Left lung (tissue), 10 donors: ENCODE measurements around the gene LAMB3. TPM values are rescaled to one million over a fixed set of nuclear protein-coding genes. Genes with fewer than 3 reads are reported as not detected.

Experiments used
- ATAC-seq: fragments of 200-7000 bp; cut with Tn5 transposase; one replicate; pipeline ENCODE4 v1.9.1; 2020; ENCODE audit warnings: moderate library complexity
- DNase-seq, 4 donors: peaks; one replicate each; pipeline ENCODE4 v3.0.0-alpha.2; 2013 to 2020
- H3K27ac ChIP-seq, 2 donors: fragments of 200-600 bp; sonication (generic) in 1 of 2; one replicate each; pipeline versions ENCODE4 v1.5.0 to v1.8.0; 2020 to 2021
- H3K27me3 ChIP-seq, 2 donors: fragments of 200-600 bp; sonication (generic) in 1 of 2; one replicate each; pipeline versions ENCODE4 v1.5.0 to v1.8.0; 2020 to 2021
- H3K36me3 ChIP-seq, 2 donors: fragments of 200-600 bp; sonication (generic) in 1 of 2; one replicate each; pipeline versions ENCODE4 v1.5.0 to v1.8.0; 2020 to 2021
- H3K4me1 ChIP-seq, 2 donors: fragments of 200-600 bp; one replicate each; pipeline ENCODE4 v1.8.0; 2021
- H3K4me3 ChIP-seq, 2 donors: fragments of 200-600 bp; sonication (generic) in 1 of 2; one replicate each; pipeline versions ENCODE4 v1.5.0 to v1.8.0; 2020 to 2021; ENCODE audit warnings: mild to moderate bottlenecking in 1 of 2
- H3K9me3 ChIP-seq, 2 donors: fragments of 200-600 bp; sonication (generic) in 1 of 2; one replicate each; pipeline versions ENCODE4 v1.5.0 to v1.8.0; 2020 to 2021
- CTCF ChIP-seq, 2 donors: fragments of 200-600 bp; sonication (generic) in 1 of 2; IDR thresholded peaks; one replicate each; pipeline versions ENCODE4 v1.5.0 to v1.8.0; 2021; ENCODE audit warnings: antibody characterized with exemption in 2 of 2
- intact Hi-C, 2 donors: fragments of 100-400 bp; cut with DNase I; formaldehyde crosslinking; loops; one replicate each; pipeline versions ENCODE4 v1.11.2 to v1.14.2; 2022
- polyA plus RNA-seq, 6 donors: library from polyadenylated mRNA; unstranded; fragments of 120-200 nt; gene quantifications; one replicate each; pipeline ENCODE4 v1.2.1, GENCODE V29; 2013; ENCODE audit not compliant: insufficient read length in 6 of 6
- total RNA-seq, 2 donors: library from RNA; stranded (reverse); fragmentation: NEBNext Ultra II Directional; extraction: Animal tissue kit (Norgen Biotek cat#: 25700); gene quantifications; one replicate each; pipeline ENCODE4 v1.2.1, GENCODE V29; 2021
- donor health status: DM: no; HTN: yes; CAD: no.
- donor health status: DM: no; HTN: no; CAD: no.

LAMB3 gene
- total and polyA plus RNA-seq, 8 donors, result 54.1 to 126 (median 69.9) TPM

GRCh38 chr1:209667103-209667502, 14.9 kb upstream of the LAMB3 start:
- TF ChIP-seq CTCF (IDR thresholded peaks at IDR 0.05), result no peak
- H3K4me3 ChIP-seq, result no peak overlapping the region
- H3K4me1 ChIP-seq, result peaks cover 0 to 17% of the 10 kb centered on the region in 2 donors
- no peaks in the 10 kb centered on the region for H3K9me3 ChIP-seq
- DNase-seq (no peak), ATAC-seq (no peak)
- H3K27me3 ChIP-seq, result no peaks in the 10 kb centered on the region
- intact Hi-C loops, result no loop called here
- no peak overlapping the region for H3K27ac ChIP-seq
- no peaks in the 10 kb centered on the region for H3K36me3 ChIP-seq

GRCh38 chr1:209662879-209663327, 10.7 kb upstream of the LAMB3 start:
- Histone ChIP-seq H3K4me1 (peaks cover 0 to 34% of the 10 kb centered on the region in 2 donors), H3K4me3 (no peak overlapping the region), H3K36me3 (no peaks in the 10 kb centered on the region), H3K9me3 (no peaks in the 10 kb centered on the region), H3K27me3 (no peaks in the 10 kb centered on the region), H3K27ac (no peak overlapping the region)
- intact Hi-C loops, result no loop called here
- TF ChIP-seq CTCF (IDR thresholded peaks at IDR 0.05), result no peak
- DNase-seq (no peak), ATAC-seq (no peak)

- intact Hi-C loops, result no loop called here
- no peaks in the 10 kb centered on the region for H3K9me3 ChIP-seq
Measured at GRCh38 chr1:209661071-209661470, 8.8 kb upstream of the LAMB3 start.

GRCh38 chr1:209659909-209660308, 7.7 kb upstream of the LAMB3 start:
- Histone ChIP-seq H3K36me3 (no peaks in the 10 kb centered on the region), H3K9me3 (no peaks in the 10 kb centered on the region), H3K27ac (peak overlapping the region in 1 of 2 donors; percentile 81), H3K27me3 (no peaks in the 10 kb centered on the region), H3K4me1 (peaks cover 0 to 56% of the 10 kb centered on the region in 2 donors), H3K4me3 (no peak overlapping the region)
- no peak for DNase-seq
- intact Hi-C loops, result no loop called here
- no peak for TF ChIP-seq CTCF (IDR thresholded peaks at IDR 0.05)
- peak; percentile 61 for ATAC-seq

More at GRCh38 chr1:209661071-209661470, 8.8 kb upstream of the LAMB3 start:
- Histone ChIP-seq H3K4me1 (peaks cover 0 to 49% of the 10 kb centered on the region in 2 donors), H3K27ac (peak overlapping the region in 1 of 2 donors; percentile 81), H3K27me3 (no peaks in the 10 kb centered on the region), H3K36me3 (no peaks in the 10 kb centered on the region), H3K4me3 (no peak overlapping the region)
- DNase-seq, result no peak
- ATAC-seq, result no peak
- no peak for TF ChIP-seq CTCF (IDR thresholded peaks at IDR 0.05)

GRCh38 chr1:209657918-209658317, 5.7 kb upstream of the LAMB3 start:
- intact Hi-C loops, result no loop called here
- Histone ChIP-seq H3K4me3 (no peak overlapping the region), H3K27me3 (no peaks in the 10 kb centered on the region), H3K9me3 (no peaks in the 10 kb centered on the region), H3K27ac (peak overlapping the region in 1 of 2 donors; percentile 64), H3K4me1 (peaks cover 0 to 74% of the 10 kb centered on the region in 2 donors), H3K36me3 (no peaks in the 10 kb centered on the region)
- DNase-seq (no peak), ATAC-seq (no peak)
- no peak for TF ChIP-seq CTCF (IDR thresholded peaks at IDR 0.05)
